ENCODE measurements around the gene SORCS1. TPM values are rescaled to one million over a fixed set of nuclear protein-coding genes. Genes with fewer than 3 reads are reported as not detected.

The SORCS1 gene
- polyA plus RNA-seq, 1 of the 3 experiments (the other 2 are of a cell fraction): 0.66 TPM

DNA sequence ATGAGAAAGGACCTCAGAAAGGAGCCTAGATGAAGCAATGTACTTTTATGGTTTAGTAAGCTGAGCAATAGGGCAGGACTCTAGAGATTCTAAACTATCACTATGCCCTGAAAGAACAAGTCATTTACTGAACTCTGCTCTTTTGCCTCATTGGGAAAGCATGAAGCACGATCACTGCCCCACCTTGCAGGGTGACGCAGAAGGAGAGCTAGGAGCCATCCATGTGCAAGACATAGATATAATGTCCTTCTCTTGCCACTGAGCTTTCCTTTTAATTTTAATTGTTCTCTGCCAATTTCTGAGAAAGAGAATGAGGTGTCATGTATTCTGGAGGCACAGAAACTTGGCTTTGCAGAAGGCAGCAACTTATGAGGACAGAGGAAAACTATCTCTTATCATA lies 108.3 kb downstream of the SORCS1 start:
- Histone ChIP-seq H4K20me1 (ENCODE audit: insufficient read depth) (no peaks in the 10 kb centered on the region), H3K4me2 (no peak overlapping the region), H3F3A (replicated peaks; ENCODE audit: insufficient read depth) (no peaks in the 10 kb centered on the region), H3K9me3 (no peaks in the 10 kb centered on the region), H3K27me3 (ENCODE audit: insufficient read depth) (no peaks in the 10 kb centered on the region), H3K36me3 (replicated peaks in 1 of 2; ENCODE audit: control insufficient read depth in 1 of 2, insufficient read depth in 2 of 2, low read length in 1 of 2) (no peaks in the 10 kb centered on the region), H3K9me2 (no peaks in the 10 kb centered on the region), H2AFZ (ENCODE audit: low read depth) (no peak overlapping the region), H3K4me1 (ENCODE audit: control insufficient read depth in 1 of 2, insufficient read depth in 2 of 2, low read depth in 1 of 2, low read length in 1 of 2) (peaks cover 0 to 37% of the 10 kb centered on the region in 2 experiments; a peak in 2 of 4 replicates), H3K27ac (ENCODE audit: low read depth in 2 of 2, low read length in 1 of 2) (peak overlapping the region in 1 of 2 experiments; percentile 47; a peak in 1 of 4 replicates), H3K9ac (no peak overlapping the region), H3K79me2 (ENCODE audit: insufficient read depth) (no peaks in the 10 kb centered on the region), H3K4me3 (ENCODE audit: low read depth in 2 of 2, low read length in 1 of 2) (no peak overlapping the region)
- 53% methylated on average over 2 of the region's 2 CpGs for WGBS (ENCODE audit: low lambda C conversion rate)
- TF ChIP-seq, protein P1, sequence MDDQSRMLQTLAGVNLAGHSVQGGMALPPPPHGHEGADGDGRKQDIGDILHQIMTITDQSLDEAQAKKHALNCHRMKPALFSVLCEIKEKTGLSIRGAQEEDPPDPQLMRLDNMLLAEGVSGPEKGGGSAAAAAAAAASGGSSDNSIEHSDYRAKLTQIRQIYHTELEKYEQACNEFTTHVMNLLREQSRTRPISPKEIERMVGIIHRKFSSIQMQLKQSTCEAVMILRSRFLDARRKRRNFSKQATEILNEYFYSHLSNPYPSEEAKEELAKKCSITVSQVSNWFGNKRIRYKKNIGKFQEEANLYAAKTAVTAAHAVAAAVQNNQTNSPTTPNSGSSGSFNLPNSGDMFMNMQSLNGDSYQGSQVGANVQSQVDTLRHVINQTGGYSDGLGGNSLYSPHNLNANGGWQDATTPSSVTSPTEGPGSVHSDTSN (IDR thresholded peaks at IDR 0.05): no peak
- no peak for DNase-seq
- CTCF ChIA-PET: interaction anchor here (1.1 to 2.9 kb wide), 3 partner anchors 13 to 351 kb away, joined by 3 to 9 read pairs (median 5); partner anchors contain the start of gene SORCS1
- POLR2A ChIA-PET: interaction anchor here (0.6 kb wide), 1 partner anchor 84 kb away, joined by 4 read pairs; no protein-coding TSS in a partner anchor

DNA sequence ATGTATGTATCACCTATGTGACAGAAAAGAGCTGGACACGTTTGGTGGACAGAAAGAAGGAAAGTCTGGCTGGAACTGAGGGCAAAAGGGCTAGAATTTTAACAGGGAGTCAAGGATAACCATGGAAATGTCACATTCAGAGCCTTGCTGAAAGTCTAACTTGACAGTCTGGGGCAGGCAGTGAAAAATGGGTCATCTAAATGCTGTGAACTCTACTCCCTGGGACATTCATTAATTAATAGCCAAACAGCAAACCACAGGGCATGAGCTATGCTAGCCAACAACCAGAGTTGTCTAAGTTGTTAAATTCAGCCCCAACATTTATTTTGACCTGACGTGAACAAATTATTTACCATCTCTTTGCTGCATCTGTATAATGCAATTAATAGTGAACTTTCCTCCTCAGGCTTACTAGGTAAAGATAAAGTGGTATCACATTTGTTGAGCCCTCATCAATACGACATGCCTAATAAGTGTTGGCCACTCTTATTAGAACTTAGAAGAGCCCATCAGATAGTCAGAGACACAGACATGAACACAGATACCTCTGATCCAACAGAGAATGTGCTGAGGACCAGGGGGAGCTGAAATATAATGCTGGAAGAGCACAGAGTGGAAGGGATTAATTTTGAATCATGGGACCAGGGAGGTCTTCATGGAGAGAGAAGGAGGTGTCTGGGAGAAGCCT lies 109.9 kb downstream of the SORCS1 start:
- H3K4me2 ChIP-seq: no peak overlapping the region
- no peak for TF ChIP-seq RCOR1 (IDR thresholded peaks at IDR 0.05; ENCODE audit: low read length)
- no peak for TF ChIP-seq RAD21 (IDR thresholded peaks at IDR 0.05; ENCODE audit: low read length)
- no peak for TF ChIP-seq MXI1 (IDR thresholded peaks at IDR 0.05; ENCODE audit: low read depth, low read length)
- no peak for TF ChIP-seq JUND (IDR thresholded peaks at IDR 0.05)
- TF ChIP-seq, protein P2, sequence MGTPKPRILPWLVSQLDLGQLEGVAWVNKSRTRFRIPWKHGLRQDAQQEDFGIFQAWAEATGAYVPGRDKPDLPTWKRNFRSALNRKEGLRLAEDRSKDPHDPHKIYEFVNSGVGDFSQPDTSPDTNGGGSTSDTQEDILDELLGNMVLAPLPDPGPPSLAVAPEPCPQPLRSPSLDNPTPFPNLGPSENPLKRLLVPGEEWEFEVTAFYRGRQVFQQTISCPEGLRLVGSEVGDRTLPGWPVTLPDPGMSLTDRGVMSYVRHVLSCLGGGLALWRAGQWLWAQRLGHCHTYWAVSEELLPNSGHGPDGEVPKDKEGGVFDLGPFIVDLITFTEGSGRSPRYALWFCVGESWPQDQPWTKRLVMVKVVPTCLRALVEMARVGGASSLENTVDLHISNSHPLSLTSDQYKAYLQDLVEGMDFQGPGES (IDR thresholded peaks at IDR 0.05; ENCODE audit: low read depth, low read length): no peak
- TF ChIP-seq TCF12 (IDR thresholded peaks at IDR 0.05): no peak
- TF ChIP-seq RFX5 (IDR thresholded peaks at IDR 0.05; ENCODE audit: low read length): no peak
- TF ChIP-seq FOSL2 (IDR thresholded peaks at IDR 0.05; ENCODE audit: borderline replicate concordance, low read depth): no peak
- no peak for TF ChIP-seq CHD2 (IDR thresholded peaks at IDR 0.05; ENCODE audit: low read length, partially characterized antibody)
- TF ChIP-seq, protein P3, sequence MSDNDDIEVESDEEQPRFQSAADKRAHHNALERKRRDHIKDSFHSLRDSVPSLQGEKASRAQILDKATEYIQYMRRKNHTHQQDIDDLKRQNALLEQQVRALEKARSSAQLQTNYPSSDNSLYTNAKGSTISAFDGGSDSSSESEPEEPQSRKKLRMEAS (IDR thresholded peaks at IDR 0.05; ENCODE audit: low read depth): no peak
- TF ChIP-seq EZH2phosphoT487 (IDR thresholded peaks at IDR 0.05; ENCODE audit: borderline replicate concordance, low read depth): no peak
- TF ChIP-seq, protein P4, sequence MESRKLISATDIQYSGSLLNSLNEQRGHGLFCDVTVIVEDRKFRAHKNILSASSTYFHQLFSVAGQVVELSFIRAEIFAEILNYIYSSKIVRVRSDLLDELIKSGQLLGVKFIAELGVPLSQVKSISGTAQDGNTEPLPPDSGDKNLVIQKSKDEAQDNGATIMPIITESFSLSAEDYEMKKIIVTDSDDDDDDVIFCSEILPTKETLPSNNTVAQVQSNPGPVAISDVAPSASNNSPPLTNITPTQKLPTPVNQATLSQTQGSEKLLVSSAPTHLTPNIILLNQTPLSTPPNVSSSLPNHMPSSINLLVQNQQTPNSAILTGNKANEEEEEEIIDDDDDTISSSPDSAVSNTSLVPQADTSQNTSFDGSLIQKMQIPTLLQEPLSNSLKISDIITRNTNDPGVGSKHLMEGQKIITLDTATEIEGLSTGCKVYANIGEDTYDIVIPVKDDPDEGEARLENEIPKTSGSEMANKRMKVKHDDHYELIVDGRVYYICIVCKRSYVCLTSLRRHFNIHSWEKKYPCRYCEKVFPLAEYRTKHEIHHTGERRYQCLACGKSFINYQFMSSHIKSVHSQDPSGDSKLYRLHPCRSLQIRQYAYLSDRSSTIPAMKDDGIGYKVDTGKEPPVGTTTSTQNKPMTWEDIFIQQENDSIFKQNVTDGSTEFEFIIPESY (IDR thresholded peaks at IDR 0.05; ENCODE audit: borderline replicate concordance, low read depth): no peak
- no peak for TF ChIP-seq NFIC (IDR thresholded peaks at IDR 0.05; ENCODE audit: borderline replicate concordance)
- peaks cover 0 to 30% of the 10 kb centered on the region in 2 experiments; a peak in 2 of 4 replicates for H3K4me1 ChIP-seq (ENCODE audit: control insufficient read depth in 1 of 2, insufficient read depth in 2 of 2, low read depth in 1 of 2, low read length in 1 of 2)
- no peaks in the 10 kb centered on the region for H3K9me3 ChIP-seq
- no peaks in the 10 kb centered on the region for H3F3A ChIP-seq (replicated peaks; ENCODE audit: insufficient read depth)
- no peaks in the 10 kb centered on the region for H3K79me2 ChIP-seq (ENCODE audit: insufficient read depth)
- no peak for DNase-seq
- WGBS (ENCODE audit: low lambda C conversion rate): 32% methylated on average over 3 of the region's 3 CpGs
- no peak overlapping the region for H2AFZ ChIP-seq (ENCODE audit: low read depth)
- H3K4me3 ChIP-seq (ENCODE audit: low read depth in 2 of 2, low read length in 1 of 2): no peak overlapping the region
- H3K9ac ChIP-seq: no peak overlapping the region
- ChIA-PET POLR2A (no interaction called here), CTCF (interaction anchor here (2.9 kb wide), 1 partner anchor 349 kb away, joined by 9 read pairs; no protein-coding TSS in a partner anchor)
- H3K27me3 ChIP-seq (ENCODE audit: insufficient read depth): no peaks in the 10 kb centered on the region
- H3K36me3 ChIP-seq (replicated peaks in 1 of 2; ENCODE audit: control insufficient read depth in 1 of 2, insufficient read depth in 2 of 2, low read length in 1 of 2): no peaks in the 10 kb centered on the region
- H3K27ac ChIP-seq (ENCODE audit: low read depth in 2 of 2, low read length in 1 of 2): no peak overlapping the region; a peak in 1 of 4 replicates
- no peaks in the 10 kb centered on the region for H3K9me2 ChIP-seq
- no peaks in the 10 kb centered on the region for H4K20me1 ChIP-seq (ENCODE audit: insufficient read depth)
